GM23248 (cell line): ENCODE results near the gene KREMEN1.

Source experiments
- EZH2 ChIP-seq: fragments of 200-600 bp; sonication (generic); IDR thresholded peaks from 2 replicates; pipeline ENCODE4 v1.6.1; 2018; ENCODE audit warnings: antibody characterized with exemption, mild to moderate bottlenecking; ENCODE audit not compliant: insufficient read depth, poor library complexity, severe bottlenecking
- EZH2phosphoT487 ChIP-seq: fragments of 200-600 bp; sonication (generic); IDR thresholded peaks from 2 replicates; pipeline ENCODE4 v1.6.1; 2018; ENCODE audit warnings: antibody characterized with exemption, moderate library complexity, mild to moderate bottlenecking, low read depth; ENCODE audit not compliant: insufficient read depth

DNA sequence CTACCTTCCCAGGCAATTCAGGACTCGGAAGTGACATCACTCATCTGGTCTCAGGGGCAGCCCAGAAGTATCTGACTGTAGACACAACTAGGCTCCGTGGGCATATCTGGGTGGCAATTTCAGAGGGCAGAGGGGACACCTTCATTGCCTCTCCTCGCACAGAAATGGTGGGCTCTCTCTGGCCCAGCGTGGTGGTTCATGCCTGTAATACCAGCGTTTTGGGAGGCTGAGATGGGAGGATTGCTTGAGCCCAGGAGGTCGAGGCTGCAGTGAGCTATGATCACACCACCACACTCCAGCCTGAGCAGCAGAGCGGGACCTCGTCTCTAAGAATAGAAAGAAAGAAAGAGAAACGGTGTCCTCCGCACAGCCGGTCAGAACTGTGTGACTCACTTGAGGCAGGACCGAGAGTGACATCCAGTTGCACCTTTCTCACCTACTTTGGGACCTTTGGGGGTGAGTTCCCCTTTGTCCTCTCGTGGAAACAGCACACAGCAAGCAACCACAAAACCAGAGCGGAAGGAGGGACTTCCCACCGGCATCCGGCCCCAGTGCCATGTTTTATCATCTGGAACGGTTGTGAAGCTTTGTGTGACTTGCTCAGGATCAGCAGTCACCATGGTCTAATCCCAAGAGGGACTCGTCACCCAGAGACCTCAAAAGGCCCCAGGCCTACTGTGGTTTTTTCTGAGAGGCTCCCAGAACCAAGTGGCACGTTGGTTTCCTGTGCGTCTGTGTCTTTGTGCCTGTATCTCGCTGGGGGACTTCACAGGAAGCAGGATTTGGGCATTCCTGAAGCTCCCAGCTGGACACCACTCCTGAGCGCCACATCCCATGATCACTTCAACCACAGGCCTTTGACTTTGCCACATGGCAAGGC lies 94.4 kb downstream of the KREMEN1 start:
- no peak for TF ChIP-seq EZH2phosphoT487
- no peak for TF ChIP-seq EZH2
